Erythroblast (primary cell): ENCODE results near the gene PTRH2.

Experiments
- GATA1 ChIP-seq: IDR thresholded peaks from 2 replicates; pipeline ENCODE4 v1.6.1; 2011; ENCODE audit warnings: low read depth, mild to moderate bottlenecking, control low read depth, low read length, moderate library complexity
- POLR2A ChIP-seq: IDR thresholded peaks from 2 replicates; pipeline ENCODE4 v1.6.1; 2011; ENCODE audit warnings: mild to moderate bottlenecking, low read length

GRCh38 chr17:59666235-59666634, 41.0 kb downstream of the PTRH2 start:
- no peak for TF ChIP-seq POLR2A
- no peak for TF ChIP-seq GATA1
